Activated CD4-positive, alpha-beta memory T cell treated with anti-CD3 and anti-CD28 coated beads, Interleukin-2, amount 10 ng/mL, durations not matched to agents 7 days and 5 days (primary cell): ENCODE results near the gene PSME3IP1. TPM values are rescaled to one million over a fixed set of nuclear protein-coding genes. Genes with fewer than 3 reads are reported as not detected.
A peak's percentile ranks its signal among the peaks of the same experiment; 100 is the strongest.

Source experiments
- CTCF ChIA-PET: fragments of 350-600 bp; sonication (Branson Sonifier 250); formaldehyde crosslinking; loops from one replicate; lab custom pipeline; 2021; ENCODE audit warnings: antibody characterized with exemption, inconsistent platforms; lab: Charles Lee
- POLR2A ChIA-PET: fragments of 350-600 bp; sonication (Branson Sonifier 250); formaldehyde crosslinking; loops from one replicate; lab custom pipeline; 2021; ENCODE audit warnings: antibody characterized with exemption; lab: Charles Lee
- DNase-seq: peaks from one replicate; pipeline ENCODE4 v3.0.0-alpha.2; 2020
- H3K27ac Mint-ChIP-seq: one replicate; pipeline ENCODE4 v1.8.0; 2021; ENCODE audit warnings: mild to moderate bottlenecking, mixed read lengths
- H3K27me3 Mint-ChIP-seq: one replicate; pipeline ENCODE4 v1.8.0; 2021; ENCODE audit warnings: mixed read lengths
- H3K36me3 Mint-ChIP-seq: one replicate; pipeline ENCODE4 v1.8.0; 2021; ENCODE audit warnings: low read depth, mixed read lengths
- H3K4me1 Mint-ChIP-seq: one replicate; pipeline ENCODE4 v1.8.0; 2021; ENCODE audit warnings: mixed read lengths
- H3K4me3 Mint-ChIP-seq: one replicate; pipeline ENCODE4 v1.8.0; 2021; ENCODE audit warnings: mild to moderate bottlenecking, mixed read lengths
- H3K9me3 Mint-ChIP-seq: one replicate; pipeline ENCODE4 v1.8.0; 2021; ENCODE audit warnings: mixed read lengths
- total RNA-seq, 2 experiments: library from RNA; stranded (reverse); gene quantifications; one replicate each; pipeline ENCODE4 v1.2.3, GENCODE V29; 2021

Gene PSME3IP1
- total RNA-seq, 2 experiments from 2014 or later, result 112 to 115 TPM

GRCh38 chr16:57107321-57107922 is 78.4 kb downstream of the PSME3IP1 start:
- DNase-seq, result no peak
- H3K27ac Mint-ChIP-seq, result no peak overlapping the region
- ChIA-PET CTCF (interaction anchor here (0.7 kb wide), 2 partner anchors 30 to 125 kb away, joined by 6 read pairs; no protein-coding TSS in a partner anchor), POLR2A (interaction anchor here (1.3 kb wide), 1 partner anchor 21 kb away, joined by 3 read pairs; no protein-coding TSS in a partner anchor)
- no peaks in the 10 kb centered on the region for H3K9me3 Mint-ChIP-seq
- peaks cover 28% of the 10 kb centered on the region for H3K4me1 Mint-ChIP-seq
- no peaks in the 10 kb centered on the region for H3K36me3 Mint-ChIP-seq
- H3K27me3 Mint-ChIP-seq, result peaks cover 2% of the 10 kb centered on the region
- no peak overlapping the region for H3K4me3 Mint-ChIP-seq

DNA sequence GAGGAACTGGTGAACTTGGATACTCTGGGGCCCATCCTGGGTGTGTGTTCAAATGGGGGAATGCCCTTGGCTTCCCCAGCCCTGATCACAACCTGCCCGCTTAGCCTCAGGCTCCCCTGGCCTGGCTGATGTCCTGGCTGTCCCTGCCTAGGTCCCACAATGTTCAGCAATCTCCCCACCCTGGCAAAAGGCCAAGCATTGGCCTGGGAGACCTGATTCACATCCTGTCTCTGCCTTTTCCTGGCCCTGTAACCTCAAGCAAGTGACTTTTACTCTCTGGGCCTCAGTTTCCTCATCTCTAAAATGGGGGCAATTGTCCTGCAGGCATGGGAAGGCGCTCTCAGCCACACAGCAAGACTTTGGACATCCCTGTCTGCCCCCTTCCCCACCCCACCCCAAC is 79.1 kb downstream of the PSME3IP1 start:
- Mint-ChIP-seq H3K36me3 (no peaks in the 10 kb centered on the region), H3K4me3 (no peak overlapping the region), H3K4me1 (peaks cover 28% of the 10 kb centered on the region), H3K9me3 (no peaks in the 10 kb centered on the region), H3K27ac (no peak overlapping the region), H3K27me3 (peaks cover 2% of the 10 kb centered on the region)
- ChIA-PET CTCF (no interaction called here), POLR2A (interaction anchor here (1.3 kb wide), 2 partner anchors 9 to 22 kb away, joined by 3 read pairs; no protein-coding TSS in a partner anchor)
- DNase-seq, result no peak

GRCh38 chr16:57105184-57105583 is 80.7 kb downstream of the PSME3IP1 start:
- peaks cover 2% of the 10 kb centered on the region for H3K27me3 Mint-ChIP-seq
- ChIA-PET POLR2A (interaction anchor here (1.4 kb wide), 1 partner anchor 12 kb away, joined by 6 read pairs; no protein-coding TSS in a partner anchor), CTCF (interaction anchor here (1.0 kb wide), 2 partner anchors 9 to 12 kb away, joined by 3 to 7 read pairs; no protein-coding TSS in a partner anchor)
- no peak for DNase-seq
- peaks cover 28% of the 10 kb centered on the region for H3K4me1 Mint-ChIP-seq
- H3K36me3 Mint-ChIP-seq, result no peaks in the 10 kb centered on the region
- H3K9me3 Mint-ChIP-seq, result no peaks in the 10 kb centered on the region
- no peak overlapping the region for H3K4me3 Mint-ChIP-seq
- no peak overlapping the region for H3K27ac Mint-ChIP-seq

DNA sequence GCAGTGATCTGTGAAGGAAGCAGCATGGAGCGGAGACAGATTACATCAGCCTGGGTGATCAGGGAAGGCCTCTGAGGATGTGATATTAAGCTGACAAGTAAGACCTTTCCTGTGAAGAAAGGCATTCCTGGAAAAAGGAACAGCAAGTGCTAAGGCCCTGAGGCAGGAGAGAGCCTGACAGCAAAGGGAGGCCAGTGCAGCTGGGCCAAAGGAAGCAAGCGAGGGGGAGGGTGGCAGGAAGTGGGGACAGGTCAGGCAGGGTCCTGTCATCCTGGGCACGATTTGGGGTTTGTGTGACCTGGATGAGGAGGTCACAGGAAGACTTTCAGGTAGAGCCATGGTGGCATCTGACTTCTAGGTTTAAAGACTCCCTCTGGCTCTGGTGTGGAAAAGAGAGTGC is 81.1 kb downstream of the PSME3IP1 start:
- Mint-ChIP-seq H3K27me3 (peaks cover 5% of the 10 kb centered on the region), H3K4me1 (peaks cover 31% of the 10 kb centered on the region), H3K4me3 (no peak overlapping the region), H3K27ac (no peak overlapping the region), H3K9me3 (no peaks in the 10 kb centered on the region), H3K36me3 (no peaks in the 10 kb centered on the region)
- peak; percentile 33 for DNase-seq
- POLR2A ChIA-PET, result interaction anchor here (1.4 kb wide), 1 partner anchor 11 kb away, joined by 6 read pairs; no protein-coding TSS in a partner anchor
- CTCF ChIA-PET, result interaction anchor here (1.0 kb wide), 2 partner anchors 8 to 12 kb away, joined by 3 to 7 read pairs; no protein-coding TSS in a partner anchor

DNA sequence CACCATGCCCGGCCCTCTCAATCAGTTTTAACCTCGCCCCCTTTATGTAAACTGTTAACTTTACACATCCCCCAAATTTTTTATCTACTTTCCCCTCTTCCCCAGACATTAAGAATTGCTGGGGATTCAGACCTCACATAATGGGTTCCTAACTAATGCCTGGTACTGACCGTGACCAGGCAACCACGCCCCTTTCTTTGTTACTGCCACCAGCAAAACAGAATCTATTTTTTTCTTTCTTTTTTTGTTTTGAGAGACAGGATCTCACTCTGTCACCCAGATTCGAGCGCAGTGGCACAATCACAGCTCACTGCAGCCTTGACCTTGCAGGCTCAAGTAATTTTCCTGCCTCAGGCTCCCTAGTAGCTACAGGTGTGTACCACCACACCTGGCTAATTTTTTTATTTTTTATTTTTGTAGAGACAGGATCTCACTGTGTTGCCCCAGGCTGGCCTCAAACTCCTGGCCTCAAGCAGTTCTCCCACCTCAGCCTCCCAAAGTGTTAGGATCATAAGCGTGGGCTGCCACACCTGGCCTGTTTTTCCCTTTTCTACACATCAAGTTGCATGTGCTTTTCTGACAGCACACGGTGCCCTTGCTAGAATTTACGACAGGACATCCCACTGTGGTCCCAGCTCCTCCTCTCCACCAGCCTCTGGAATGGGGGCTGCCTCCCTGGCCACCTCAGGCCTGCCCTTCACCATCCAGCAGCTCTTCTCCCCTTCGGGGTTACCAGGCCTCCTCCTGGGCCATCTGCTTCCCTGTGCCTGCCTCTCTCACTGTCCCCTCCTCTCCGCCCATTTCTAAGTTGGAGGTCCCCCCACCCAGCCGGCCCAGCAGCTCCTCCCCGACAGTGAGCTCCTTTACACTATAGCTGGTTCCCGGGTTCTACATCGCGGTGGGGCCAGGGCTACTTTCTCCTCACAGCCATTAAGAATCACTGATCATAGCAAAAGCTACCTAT is 82.7 kb downstream of the PSME3IP1 start:
- ChIA-PET POLR2A (interaction anchor here (0.7 kb wide), 1 partner anchor 11 kb away, joined by 3 read pairs; the partner anchor contains the start of gene CPNE2), CTCF (interaction anchor here (0.6 to 1.7 kb wide), 2 partner anchors 10 to 145 kb away, joined by 3 to 6 read pairs; partner anchors contain the start of gene CPNE2)
- H3K9me3 Mint-ChIP-seq, result no peaks in the 10 kb centered on the region
- H3K27me3 Mint-ChIP-seq, result peaks cover 3% of the 10 kb centered on the region
- H3K4me1 Mint-ChIP-seq, result peaks cover 28% of the 10 kb centered on the region
- no peak overlapping the region for H3K27ac Mint-ChIP-seq
- no peak for DNase-seq
- H3K4me3 Mint-ChIP-seq, result no peak overlapping the region
- H3K36me3 Mint-ChIP-seq, result no peaks in the 10 kb centered on the region

Other genes with a start within 250 kb of the PSME3IP1 start
- not detected for gene CETP, start 224.1 kb downstream of the PSME3IP1 start, total RNA-seq
- 100 to 1,000 TPM; 259 to 263 TPM for gene NLRC5, start 196.5 kb downstream of the PSME3IP1 start, total RNA-seq
- gene CPNE2, start 93.5 kb downstream of the PSME3IP1 start, total RNA-seq, result 1 to 10 TPM; 4.6 to 4.8 TPM
- gene RSPRY1, start 290 bp upstream of the PSME3IP1 start, total RNA-seq, result 10 to 100 TPM; 34.1 to 39.3 TPM
- gene ARL2BP, start 59.2 kb upstream of the PSME3IP1 start, total RNA-seq, result 10 to 100 TPM; 32.8 to 32.9 TPM
- under 1 TPM in 1 of 2 experiments, not detected in 1; 0.18 TPM for gene PLLP, start 98.6 kb upstream of the PSME3IP1 start, total RNA-seq
- under 1 TPM in 1 of 2 experiments, not detected in 1; 0.10 TPM for gene CCL22, start 172.7 kb upstream of the PSME3IP1 start, total RNA-seq
- not detected for gene CX3CL1, start 186.5 kb upstream of the PSME3IP1 start, total RNA-seq
- gene CCL17, start 218.7 kb upstream of the PSME3IP1 start, total RNA-seq, result not detected